Stomach (tissue), 9 donors: ENCODE data around the gene PSMB11. TPM values are rescaled to one million over a fixed set of nuclear protein-coding genes. Genes with fewer than 3 reads are reported as not detected.
"Not testable (repeated sequence)": the region's sequence is repeated elsewhere in the genome, so short reads cannot be mapped to it uniquely, and the experiment has no call there.

ENCODE experiments used
- DNase-seq, 2 donors: peaks; one replicate each; pipeline versions ENCODE4 v3.0.0 to v3.0.0-alpha.2; 2013 to 2019
- H3K27ac ChIP-seq, 5 donors: fragments of 200-600 bp in 4 of 5; sonication (generic) in 4 of 5; one replicate each; pipeline ENCODE4 v1.5.1; 2013 to 2019; ENCODE audit warnings: mild to moderate bottlenecking in 1 of 5, moderate library complexity in 1 of 5
- H3K27me3 ChIP-seq, 3 donors: fragments of 200-600 bp; sonication (generic); one replicate each; pipeline ENCODE4 v1.5.1; 2017 to 2019; ENCODE audit warnings: mixed run types in 1 of 3
- H3K36me3 ChIP-seq, 4 donors: fragments of 200-600 bp; sonication (generic); 1 replicate in 3 of 4; 2 replicates in 1 of 4; pipeline ENCODE4 v1.5.1; 2016 to 2019
- H3K4me1 ChIP-seq, 4 donors: fragments of 200-600 bp; sonication (generic); one replicate each; pipeline ENCODE4 v1.5.1; 2016 to 2019
- H3K4me3 ChIP-seq, 4 donors: fragments of 200-600 bp; sonication (generic) in 3 of 4; one replicate each; pipeline ENCODE4 v1.5.1; 2016 to 2019; ENCODE audit warnings: mild to moderate bottlenecking in 1 of 4
- H3K9me3 ChIP-seq, 4 donors: fragments of 200-600 bp; sonication (generic); one replicate each; pipeline ENCODE4 v1.5.1; 2016 to 2019
- EP300 ChIP-seq: sonication (generic); formaldehyde crosslinking; IDR thresholded peaks from one replicate; pipeline ENCODE4 v1.6.1; 2017; ENCODE audit warnings: antibody characterized with exemption
- POLR2A ChIP-seq, 4 donors: fragments of 450-650 bp; IDR thresholded peaks; one replicate each; pipeline ENCODE4 v1.6.1; 2016; ENCODE audit warnings: antibody characterized with exemption in 4 of 4, control low read depth in 2 of 4, mild to moderate bottlenecking in 1 of 4, moderate library complexity in 1 of 4
- POLR2AphosphoS5 ChIP-seq, 3 donors: sonication (generic); formaldehyde crosslinking; IDR thresholded peaks; one replicate each; pipeline ENCODE4 v1.6.1; 2016; ENCODE audit warnings: antibody characterized with exemption in 3 of 3
- WGBS, 5 donors: extraction: QIAGEN DNeasy Blood & Tissue Kit in 3 of 5; methylation state at CpG; one replicate each; pipeline versions ENCODE4 v1.1.5 to v1.1.7; 2013 to 2018; 5-methylcytosine and 5-hydroxymethylcytosine counted together
- intact Hi-C: fragments of 100-400 bp; cut with DNase I; formaldehyde crosslinking; loops from one replicate; pipeline ENCODE4 v1.15.1; 2023; ENCODE audit warnings: low total_unique reads
- polyA plus RNA-seq, 3 donors: library from polyadenylated mRNA; stranded (reverse); fragments of 200-250 nt; gene quantifications; one replicate each; pipeline ENCODE4 v1.2.3, GENCODE V29; 2013
- total RNA-seq, 5 donors: library from RNA; depleted of rRNA; stranded (reverse); fragments of >200 nt; gene quantifications; one replicate each; pipeline versions ENCODE4 v1.1.0 to v1.2.3, GENCODE V29; 2014 to 2016
- TF ChIP-seq, protein P1 (sequence below), 7 experiments: fragments of 450-650 bp in 4 of 7; fragments of 200-600 bp in 3 of 7; sonication (generic) in 3 of 7; IDR thresholded peaks; one replicate each; pipeline ENCODE4 v1.5.1; 2016 to 2019; ENCODE audit warnings: antibody characterized with exemption in 7 of 7, control low read depth in 2 of 7, mild to moderate bottlenecking in 1 of 7
- donor health status: healthy with polysubstance abuse.
- donor health status: Bipolar disorder and iron deficiency.
- donor health status: healthy.

PSMB11 gene
- total and polyA plus RNA-seq, 8 donors, result not detected

DNA sequence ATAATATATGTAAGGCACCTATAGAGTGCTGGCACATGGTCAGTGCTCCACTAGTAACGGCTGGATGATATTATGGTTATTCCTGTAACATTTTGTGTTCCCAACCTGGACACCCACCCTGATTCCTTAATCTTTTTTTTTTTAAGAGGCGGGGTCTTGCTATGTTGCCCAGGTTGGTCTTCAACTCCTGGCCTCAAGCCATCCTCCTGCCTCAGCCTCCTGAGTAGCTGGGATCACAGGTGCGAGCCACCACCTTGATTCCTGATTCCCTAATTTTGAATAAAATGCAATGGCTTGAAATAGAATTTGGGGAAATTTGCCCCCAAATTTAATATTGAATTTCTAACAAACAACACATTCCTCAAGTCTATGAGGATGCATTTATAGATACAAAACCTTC lies 39.4 kb upstream of the PSMB11 start:
- no peaks in the 10 kb centered on the region for H3K9me3 ChIP-seq
- no peaks in the 10 kb centered on the region for H3K27me3 ChIP-seq
- TF ChIP-seq POLR2AphosphoS5 (IDR thresholded peaks at IDR 0.05), result no peak
- TF ChIP-seq POLR2A (IDR thresholded peaks at IDR 0.05), result no peak
- no peak for TF ChIP-seq EP300
- TF ChIP-seq, protein P1, sequence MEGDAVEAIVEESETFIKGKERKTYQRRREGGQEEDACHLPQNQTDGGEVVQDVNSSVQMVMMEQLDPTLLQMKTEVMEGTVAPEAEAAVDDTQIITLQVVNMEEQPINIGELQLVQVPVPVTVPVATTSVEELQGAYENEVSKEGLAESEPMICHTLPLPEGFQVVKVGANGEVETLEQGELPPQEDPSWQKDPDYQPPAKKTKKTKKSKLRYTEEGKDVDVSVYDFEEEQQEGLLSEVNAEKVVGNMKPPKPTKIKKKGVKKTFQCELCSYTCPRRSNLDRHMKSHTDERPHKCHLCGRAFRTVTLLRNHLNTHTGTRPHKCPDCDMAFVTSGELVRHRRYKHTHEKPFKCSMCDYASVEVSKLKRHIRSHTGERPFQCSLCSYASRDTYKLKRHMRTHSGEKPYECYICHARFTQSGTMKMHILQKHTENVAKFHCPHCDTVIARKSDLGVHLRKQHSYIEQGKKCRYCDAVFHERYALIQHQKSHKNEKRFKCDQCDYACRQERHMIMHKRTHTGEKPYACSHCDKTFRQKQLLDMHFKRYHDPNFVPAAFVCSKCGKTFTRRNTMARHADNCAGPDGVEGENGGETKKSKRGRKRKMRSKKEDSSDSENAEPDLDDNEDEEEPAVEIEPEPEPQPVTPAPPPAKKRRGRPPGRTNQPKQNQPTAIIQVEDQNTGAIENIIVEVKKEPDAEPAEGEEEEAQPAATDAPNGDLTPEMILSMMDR (IDR thresholded peaks at IDR 0.05), result no peak
- no peak overlapping the region for H3K27ac ChIP-seq
- no peak for DNase-seq
- 79 to 100% (median 97%) methylated on average over 3 of the region's 3 CpGs for WGBS, 5 donors
- intact Hi-C loops, result no loop called here
- H3K4me1 ChIP-seq, result peaks cover 4 to 29% (median 15%) of the 10 kb centered on the region in 4 donors
- no peak overlapping the region for H3K4me3 ChIP-seq
- H3K36me3 ChIP-seq, result peaks cover 0 to 7% (median 0%) of the 10 kb centered on the region in 4 donors

- H3K9me3 ChIP-seq, H3K4me3 ChIP-seq, DNase-seq, intact Hi-C loops, H3K36me3 ChIP-seq, H3K27ac ChIP-seq, H3K27me3 ChIP-seq: not testable (repeated sequence)
- H3K4me1 ChIP-seq, result peaks cover 5 to 32% (median 21%) of the 10 kb centered on the region in 4 donors
- 92 to 100% (median 100%) methylated on average over 4 of the region's 4 CpGs for WGBS, 5 donors
Measured at GRCh38 chr14:23004274-23004673, 37.7 kb upstream of the PSMB11 start.

- H3K27ac ChIP-seq, result peak overlapping the region in 4 of 5 donors; percentile 92 to 95 (median 93)
- no peaks in the 10 kb centered on the region for H3K27me3 ChIP-seq
- intact Hi-C loops, result no loop called here
- no peaks in the 10 kb centered on the region for H3K36me3 ChIP-seq
- no peak for TF ChIP-seq EP300
- no peak for TF ChIP-seq POLR2A (IDR thresholded peaks at IDR 0.05)
- TF ChIP-seq POLR2AphosphoS5 (IDR thresholded peaks at IDR 0.05), result no peak
- TF ChIP-seq, protein P1 (IDR thresholded peaks at IDR 0.05), result no peak
- WGBS, 5 donors, result 65 to 77% (median 71%) methylated on average over 3 of the region's 3 CpGs
- H3K4me3 ChIP-seq, result peak overlapping the region in 1 of 4 donors; percentile 52
- DNase-seq, result no peak
- H3K9me3 ChIP-seq, result no peaks in the 10 kb centered on the region
- H3K4me1 ChIP-seq, result peaks cover 9 to 35% (median 24%) of the 10 kb centered on the region in 4 donors
Measured at GRCh38 chr14:23005451-23006187, 36.4 kb upstream of the PSMB11 start.

GRCh38 chr14:23006188-23006534 lies 35.9 kb upstream of the PSMB11 start:
- H3K4me3 ChIP-seq, result peak overlapping the region; percentile 52 to 66 (median 54)
- no peak for DNase-seq
- peak overlapping the region in 4 of 5 donors; percentile 92 to 95 (median 93) for H3K27ac ChIP-seq
- TF ChIP-seq EP300, result no peak
- TF ChIP-seq, protein P1 (IDR thresholded peaks at IDR 0.05), result no peak
- TF ChIP-seq POLR2A (IDR thresholded peaks at IDR 0.05), result no peak
- no peak for TF ChIP-seq POLR2AphosphoS5 (IDR thresholded peaks at IDR 0.05)
- WGBS, 5 donors, result 28 to 38% (median 32%) methylated on average over 5 of the region's 5 CpGs
- intact Hi-C loops, result no loop called here
- no peaks in the 10 kb centered on the region for H3K27me3 ChIP-seq
- H3K9me3 ChIP-seq, result no peaks in the 10 kb centered on the region
- no peaks in the 10 kb centered on the region for H3K36me3 ChIP-seq
- peaks cover 9 to 36% (median 24%) of the 10 kb centered on the region in 4 donors for H3K4me1 ChIP-seq
